ENCODE measurements around the gene SH3D21.

DNA sequence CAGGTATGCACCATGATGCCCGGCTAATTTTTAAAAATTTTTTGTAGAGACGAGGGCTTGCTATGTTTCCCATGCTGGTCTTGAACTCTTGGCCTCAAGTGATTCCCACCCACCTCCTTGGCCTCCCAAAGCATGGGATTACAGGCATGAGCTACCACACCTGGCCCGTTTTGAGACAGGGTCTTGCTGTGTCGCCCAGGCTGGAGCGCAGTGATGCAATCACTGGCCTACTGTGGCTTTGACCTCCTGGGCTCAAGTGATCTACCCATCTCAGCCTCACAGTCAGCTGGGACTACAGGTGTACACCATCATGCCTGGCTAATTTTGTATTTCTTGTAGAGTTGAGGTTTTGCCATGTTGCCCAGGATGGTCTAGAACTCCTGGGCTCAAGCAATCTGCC, 7.5 kb upstream of the SH3D21 start:
- TF ChIP-seq, protein P1, sequence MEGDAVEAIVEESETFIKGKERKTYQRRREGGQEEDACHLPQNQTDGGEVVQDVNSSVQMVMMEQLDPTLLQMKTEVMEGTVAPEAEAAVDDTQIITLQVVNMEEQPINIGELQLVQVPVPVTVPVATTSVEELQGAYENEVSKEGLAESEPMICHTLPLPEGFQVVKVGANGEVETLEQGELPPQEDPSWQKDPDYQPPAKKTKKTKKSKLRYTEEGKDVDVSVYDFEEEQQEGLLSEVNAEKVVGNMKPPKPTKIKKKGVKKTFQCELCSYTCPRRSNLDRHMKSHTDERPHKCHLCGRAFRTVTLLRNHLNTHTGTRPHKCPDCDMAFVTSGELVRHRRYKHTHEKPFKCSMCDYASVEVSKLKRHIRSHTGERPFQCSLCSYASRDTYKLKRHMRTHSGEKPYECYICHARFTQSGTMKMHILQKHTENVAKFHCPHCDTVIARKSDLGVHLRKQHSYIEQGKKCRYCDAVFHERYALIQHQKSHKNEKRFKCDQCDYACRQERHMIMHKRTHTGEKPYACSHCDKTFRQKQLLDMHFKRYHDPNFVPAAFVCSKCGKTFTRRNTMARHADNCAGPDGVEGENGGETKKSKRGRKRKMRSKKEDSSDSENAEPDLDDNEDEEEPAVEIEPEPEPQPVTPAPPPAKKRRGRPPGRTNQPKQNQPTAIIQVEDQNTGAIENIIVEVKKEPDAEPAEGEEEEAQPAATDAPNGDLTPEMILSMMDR (IDR thresholded peaks at IDR 0.05; ENCODE audit: insufficient read depth, low read length, poor library complexity, severe bottlenecking), result no peak
- no peak for TF ChIP-seq EZH2phosphoT487 (conservative IDR thresholded peaks at IDR 0.05; ENCODE audit: low read length)

All from SU-DHL-6 (cell line).